NCI-H146 treated with DMSO at 0.1 percent for 48 hours (cell line): Measurements from ENCODE around the gene VEGFA.

Source experiments
- DNase-seq: peaks from one replicate; lab custom pipeline; 2025; ENCODE audit not compliant: unreplicated experiment; lab: John Stamatoyannopoulos, UW

VEGFA gene

GRCh38 chr6:43769526-43770371, at the start of gene VEGFA:
Gene VEGFA (plus strand): TSS chr6:43770211.
- DNase-seq, result peak; percentile 79

DNA sequence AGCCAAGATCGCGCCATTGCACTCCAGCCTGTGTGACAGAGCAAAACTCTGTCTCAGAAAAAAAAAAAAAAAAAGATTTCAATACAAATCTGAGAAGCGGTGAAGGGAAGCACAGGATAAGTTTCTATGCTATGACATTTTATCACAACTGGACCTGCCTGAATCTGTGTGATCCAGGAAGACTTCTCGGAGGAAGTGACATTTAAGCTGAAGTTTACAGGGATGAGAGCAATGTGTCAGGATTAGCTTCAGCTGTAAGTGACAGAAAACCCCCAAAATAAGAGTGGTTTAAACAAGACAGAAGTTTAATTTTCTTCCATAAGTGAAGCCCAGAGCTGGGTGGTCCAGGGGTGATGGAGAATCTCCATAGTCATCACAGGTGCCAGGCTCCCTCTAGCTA, 49.0 kb upstream of the VEGFA start:
- no peak for DNase-seq

DNA sequence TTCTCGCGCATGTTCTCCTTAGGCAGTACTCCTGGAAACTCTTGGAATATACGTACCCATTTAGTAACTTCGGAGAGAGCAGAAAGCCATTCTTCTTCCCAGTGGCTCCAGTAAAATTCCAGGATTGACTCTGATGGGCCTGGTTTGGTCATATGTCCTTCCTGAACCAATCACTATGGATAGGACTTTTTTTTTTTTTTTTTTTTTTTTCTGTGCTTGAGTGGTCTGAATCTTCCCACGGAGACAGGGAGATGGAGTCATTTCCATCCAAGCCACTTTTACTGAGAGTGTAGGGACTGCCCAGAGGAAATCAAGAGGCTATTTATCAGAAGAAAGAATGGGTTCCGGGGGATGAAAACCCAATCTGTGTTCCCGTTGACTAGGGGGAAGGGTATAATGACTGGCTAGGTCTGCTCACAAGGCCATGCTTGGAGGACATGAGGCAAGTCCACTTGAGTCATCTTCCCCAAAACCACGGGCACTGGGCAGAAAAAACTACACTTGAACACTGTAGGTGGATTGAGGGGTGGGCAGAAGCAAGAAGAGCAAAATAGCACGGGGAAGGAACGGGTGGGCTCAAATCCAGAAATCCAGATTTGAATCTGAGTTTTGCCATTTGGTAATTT, 47.0 kb upstream of the VEGFA start:
- DNase-seq, result no peak

GRCh38 chr6:43723737-43724295, 46.2 kb upstream of the VEGFA start:
- peak; percentile 67 for DNase-seq

DNA sequence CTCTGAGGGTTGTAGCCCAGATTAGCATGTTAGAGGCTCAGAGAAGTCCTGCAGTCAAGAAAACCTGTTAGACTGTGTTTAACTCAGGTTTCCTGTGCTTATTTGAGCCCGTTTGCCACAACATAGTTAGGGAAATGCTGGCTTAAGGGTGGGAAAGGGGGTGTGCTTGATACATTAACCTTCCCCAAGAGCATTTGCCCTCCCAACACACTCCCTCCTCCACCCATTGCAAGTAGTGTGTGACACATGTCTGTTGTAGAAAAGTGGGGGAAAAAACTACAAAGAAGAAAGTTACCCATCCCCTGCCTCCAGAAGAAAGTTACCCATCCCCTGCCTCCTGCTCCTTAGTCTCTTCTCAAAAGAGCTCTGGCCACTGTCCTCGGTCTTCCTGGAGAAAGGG, 45.7 kb upstream of the VEGFA start:
- no peak for DNase-seq

DNA sequence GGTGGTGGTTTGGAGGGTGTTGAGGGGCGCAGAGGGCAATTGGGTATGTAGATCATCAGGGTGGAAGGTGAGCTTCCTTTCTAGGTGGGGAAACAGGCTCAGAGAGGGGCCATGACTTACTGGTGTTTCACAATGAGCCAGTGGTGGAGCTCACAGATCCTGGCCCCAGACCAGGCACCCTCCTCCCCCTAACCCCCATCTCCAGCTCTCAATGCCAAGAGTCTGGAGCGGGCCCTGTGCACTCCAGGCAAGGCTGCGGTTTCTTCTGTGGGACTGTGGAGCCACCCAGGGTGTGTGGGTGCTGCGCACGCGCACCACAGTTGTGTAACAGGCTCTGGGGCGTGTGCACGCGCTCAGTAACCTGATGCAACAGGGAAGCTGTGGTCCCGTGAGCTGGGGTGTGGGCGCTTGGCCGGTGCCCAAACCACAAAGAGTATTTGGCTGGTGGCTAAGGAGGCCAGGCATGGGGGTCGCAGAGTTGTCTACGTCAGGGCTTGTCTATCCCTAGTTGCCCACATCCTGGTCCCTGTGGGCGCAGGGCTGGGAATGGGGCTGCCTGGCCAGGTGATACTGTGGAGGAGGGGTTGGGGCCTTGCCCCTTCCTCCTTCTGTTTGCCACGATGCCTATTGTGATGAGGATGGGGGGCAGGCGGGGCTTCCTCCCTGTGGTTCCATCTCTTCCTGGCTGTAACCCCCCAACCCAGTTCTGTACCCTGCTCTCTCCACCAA, 44.9 kb upstream of the VEGFA start:
- DNase-seq, result no peak

DNA sequence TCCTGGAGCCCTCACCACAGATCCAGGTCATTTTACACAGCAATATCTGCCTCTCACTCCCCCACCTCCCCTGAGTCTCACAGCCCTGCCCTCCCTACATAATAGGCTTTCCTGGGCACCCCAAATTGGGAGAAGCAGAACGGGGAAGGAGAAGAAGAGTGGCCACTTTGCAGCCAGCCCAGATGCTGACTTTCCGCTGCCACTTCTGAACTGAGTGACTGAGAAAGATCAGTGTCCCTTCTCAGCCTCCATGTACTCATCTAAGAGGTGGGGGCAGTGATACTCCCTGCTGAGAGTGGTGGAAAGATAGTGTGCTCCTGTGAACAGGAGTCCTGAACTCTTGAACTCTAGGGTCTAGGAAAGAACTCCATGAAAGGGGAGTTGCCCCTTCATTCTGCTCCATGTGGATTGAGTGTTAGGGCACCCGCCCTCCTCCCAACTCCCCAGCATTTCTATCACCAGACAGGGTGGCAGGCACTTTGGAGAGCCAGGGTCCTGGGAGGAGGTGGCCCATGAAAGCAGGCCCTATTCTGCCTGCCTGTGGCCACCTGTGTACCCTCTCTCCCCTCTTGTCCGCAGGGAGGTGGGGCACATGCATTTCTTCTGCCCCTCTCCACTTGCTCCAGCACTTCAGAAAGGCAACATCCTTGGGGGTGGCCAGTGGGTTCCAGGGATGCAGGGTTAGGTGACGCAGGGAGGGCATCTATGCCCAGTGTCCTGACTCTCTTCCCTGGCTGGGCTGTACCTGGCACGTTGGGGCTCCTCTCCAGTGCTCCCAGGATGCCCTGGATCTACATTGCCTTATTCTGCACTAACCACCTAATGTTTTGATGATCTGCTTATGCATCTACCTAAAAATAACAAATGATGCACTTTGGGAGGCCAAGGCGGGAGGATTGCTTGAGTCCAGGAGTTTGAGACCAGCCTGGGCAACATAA, 44.1 kb upstream of the VEGFA start:
- no peak for DNase-seq

DNA sequence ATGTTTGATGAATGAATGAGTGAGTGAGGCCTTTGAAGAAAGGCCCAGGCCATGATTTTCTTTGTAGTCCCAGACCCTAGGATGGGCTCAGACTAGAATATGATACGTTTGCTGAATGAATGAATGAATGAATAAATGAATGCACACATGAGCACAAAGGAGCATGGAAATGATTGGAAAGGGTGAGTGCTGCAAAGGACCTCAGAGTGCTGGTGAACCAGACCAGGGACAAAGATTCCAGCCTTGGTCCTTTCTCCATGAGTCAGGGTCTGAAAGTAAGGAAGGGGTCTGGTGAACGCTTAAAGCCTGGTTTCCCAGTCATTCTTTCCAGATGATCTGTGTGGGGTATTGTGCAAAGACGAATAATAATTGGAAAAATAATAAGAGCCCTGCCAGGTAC, 42.4 kb upstream of the VEGFA start:
- DNase-seq, result no peak

- DNase-seq, result no peak
These were observed 41.4 kb upstream of the VEGFA start for GRCh38 chr6:43728586-43728985.

- no peak for DNase-seq
These were observed 40.5 kb upstream of the VEGFA start for GRCh38 chr6:43729537-43729936.

DNA sequence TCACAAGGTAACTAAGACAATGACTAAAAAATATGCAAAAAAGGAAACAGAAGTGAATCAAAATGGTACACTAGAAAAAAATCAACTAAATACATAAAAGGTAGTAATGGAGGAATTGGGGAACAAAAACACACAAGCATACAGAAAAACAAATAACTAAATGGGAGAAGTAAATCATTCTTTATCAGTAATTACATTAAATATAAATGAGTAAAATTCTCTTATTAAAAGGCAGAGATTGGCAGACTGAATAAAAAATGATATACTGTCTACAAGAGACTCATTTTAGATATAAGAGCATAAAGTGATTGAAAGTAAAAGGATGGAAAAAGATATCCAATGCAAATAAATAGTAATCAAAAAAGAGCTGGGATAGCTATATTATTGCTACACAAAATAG, 39.4 kb upstream of the VEGFA start:
- DNase-seq, result no peak

- DNase-seq, result no peak
These were observed 36.3 kb upstream of the VEGFA start for GRCh38 chr6:43733471-43734293.

DNA sequence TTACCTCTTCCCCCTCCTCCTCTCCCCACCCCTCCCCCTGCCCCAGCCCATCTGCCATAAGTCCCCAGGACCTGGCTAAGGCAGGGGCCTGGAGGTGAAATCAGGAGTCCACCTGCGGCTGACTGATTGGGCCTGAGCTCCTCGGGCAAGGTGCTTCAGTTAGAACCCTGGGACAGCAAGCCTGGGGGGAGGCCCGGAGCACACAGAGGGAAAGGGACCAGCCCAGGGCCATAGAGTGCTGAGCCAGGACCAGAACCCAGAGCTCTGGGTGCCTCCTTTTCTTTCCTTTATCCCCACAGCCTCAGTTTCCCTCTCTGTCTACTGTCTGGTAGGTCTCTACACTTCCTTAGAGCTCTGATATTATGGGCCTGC, 35.7 kb upstream of the VEGFA start:
- DNase-seq, result no peak

DNA sequence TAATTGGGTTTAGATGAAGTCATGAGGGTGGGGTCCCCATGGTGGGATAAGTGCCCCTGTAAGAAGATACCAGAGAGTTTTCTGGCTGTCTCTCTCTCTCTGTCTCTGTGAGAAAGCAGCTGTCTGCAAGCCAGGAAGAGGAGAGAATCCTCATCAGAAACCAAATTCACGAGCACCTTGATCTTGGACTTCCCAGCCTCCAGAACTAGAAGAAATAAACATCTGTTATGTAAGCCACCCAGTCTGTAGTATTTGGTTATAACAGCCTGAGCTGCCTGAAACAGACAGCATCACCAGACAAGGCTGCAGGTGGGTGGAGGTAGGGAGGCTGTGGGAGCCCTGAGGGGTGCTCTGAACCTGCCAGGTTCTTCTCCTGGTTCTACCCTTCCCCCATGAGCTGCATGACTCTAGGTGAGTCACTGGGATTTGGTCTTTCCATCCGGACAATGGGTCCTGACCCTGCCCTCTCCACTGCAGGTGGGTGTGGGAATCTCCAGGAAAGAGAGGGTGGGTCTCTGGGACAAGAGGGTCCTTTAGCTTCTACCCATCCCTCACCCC, 34.3 kb upstream of the VEGFA start:
- no peak for DNase-seq

GRCh38 chr6:43736211-43736786, 33.7 kb upstream of the VEGFA start:
- DNase-seq, result no peak

DNA sequence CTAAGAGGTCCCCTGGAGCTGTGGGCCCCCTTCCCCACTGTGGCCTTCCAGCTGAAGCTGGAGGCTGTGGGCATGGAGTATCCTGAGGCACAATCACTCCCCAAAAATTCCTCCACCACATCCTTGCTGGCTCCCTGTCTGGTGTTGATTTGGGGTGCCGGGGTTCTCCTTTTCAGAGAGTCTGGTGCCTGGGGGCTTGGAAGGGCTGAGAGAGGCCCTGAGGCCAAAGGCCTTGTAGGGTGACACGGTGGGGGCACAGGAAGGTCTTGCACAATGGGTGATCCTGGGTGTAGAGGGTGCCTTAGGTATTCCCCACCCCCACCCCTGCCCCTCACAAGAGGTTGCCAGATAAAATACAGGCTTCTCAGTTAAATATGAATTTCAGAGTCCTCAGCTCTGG, 33.2 kb upstream of the VEGFA start:
- DNase-seq, result no peak

- DNase-seq, result no peak
These were observed 32.5 kb upstream of the VEGFA start for GRCh38 chr6:43737272-43738081.

DNA sequence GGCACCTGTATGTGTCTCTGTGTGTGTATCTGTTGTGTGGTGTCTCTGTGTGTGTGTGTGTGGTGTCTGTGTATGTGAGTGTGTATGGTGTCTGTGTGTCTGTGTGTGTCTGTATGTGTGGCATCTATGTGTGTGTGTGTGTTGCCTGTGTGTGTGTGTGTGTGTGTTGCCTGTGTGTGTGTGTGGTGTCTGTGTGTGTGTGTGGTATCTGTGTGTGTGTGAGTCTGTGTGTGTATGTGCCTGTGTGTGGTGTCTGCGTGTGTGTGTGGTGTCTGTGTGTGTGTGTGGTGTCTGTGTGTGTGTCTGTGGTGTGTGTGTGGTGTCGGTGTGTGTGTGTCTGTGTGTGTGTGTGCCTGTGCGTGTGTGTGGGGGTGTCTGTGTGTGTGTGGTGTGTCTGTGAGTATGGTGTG, 31.7 kb upstream of the VEGFA start:
- no peak for DNase-seq
